Putamen (tissue), 1 donor: ENCODE data around the gene TUBB3.
"Not testable (repeated sequence)": the region's sequence is repeated elsewhere in the genome, so short reads cannot be mapped to it uniquely, and the experiment has no call there.

ENCODE experiments used
- DNase-seq: peaks from one replicate; pipeline ENCODE4 v3.0.0-alpha.2; 2016; ENCODE audit warnings: low spot score

Gene TUBB3

DNA sequence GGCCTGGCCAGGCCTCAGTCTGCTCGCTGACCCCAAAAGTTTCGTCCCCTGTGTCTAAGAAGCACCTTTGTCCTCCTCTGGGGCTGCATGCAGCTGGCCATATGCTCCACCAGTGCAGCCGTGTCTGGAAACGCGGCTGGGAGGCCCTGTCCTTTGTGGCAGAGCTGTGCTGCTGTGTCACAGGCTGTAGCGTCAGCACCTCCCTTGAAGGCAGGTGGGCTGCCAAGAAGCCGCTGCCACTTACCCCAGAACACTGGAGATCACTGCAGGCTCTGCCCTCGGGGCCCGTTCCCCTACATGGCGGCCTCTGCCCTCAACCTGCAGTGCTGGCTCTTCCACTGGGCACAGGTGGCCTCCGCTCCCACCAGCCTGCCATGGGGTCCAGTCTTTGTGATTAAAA is 20.2 kb upstream of the TUBB3 start:
- DNase-seq: no peak

- no peak for DNase-seq
Observed at GRCh38 chr16:89903908-89904515, 19.1 kb upstream of the TUBB3 start.

- no peak for DNase-seq
Observed at GRCh38 chr16:89904606-89905510, 18.3 kb upstream of the TUBB3 start.

DNA sequence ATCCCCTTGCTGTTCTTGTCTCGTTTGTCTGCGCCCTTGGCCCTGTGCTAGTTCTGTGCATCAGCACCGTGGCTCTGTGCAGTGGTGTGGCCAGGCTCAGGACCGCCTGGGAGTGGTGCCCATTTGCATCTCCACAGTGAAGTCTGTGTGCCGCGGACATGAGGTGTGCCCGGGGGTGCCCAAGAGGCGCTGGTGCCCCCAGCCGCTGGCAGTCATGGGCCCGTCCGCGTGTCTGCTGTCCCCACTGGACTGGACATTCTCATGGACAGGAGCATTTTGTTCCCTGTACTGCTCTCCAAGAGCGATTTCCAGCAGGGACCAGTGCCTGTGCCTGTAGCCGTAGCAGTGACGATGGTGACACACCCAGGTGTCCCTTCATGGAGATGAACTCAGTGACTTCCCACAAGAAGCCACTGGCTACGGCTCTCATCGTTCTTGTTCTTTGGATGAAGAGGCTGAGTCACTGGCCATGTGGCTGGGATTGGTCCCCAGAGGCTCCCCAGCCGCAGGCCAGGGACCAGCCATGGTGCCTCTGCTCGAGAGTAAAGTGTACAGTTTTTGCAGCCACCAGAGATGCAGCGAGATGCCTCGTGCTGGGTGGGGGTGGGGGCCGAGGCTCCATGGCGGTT is 17.5 kb upstream of the TUBB3 start:
- no peak for DNase-seq

- no peak for DNase-seq
Observed at GRCh38 chr16:89906140-89907025, 16.8 kb upstream of the TUBB3 start.

GRCh38 chr16:89907055-89907814 is 15.9 kb upstream of the TUBB3 start:
- no peak for DNase-seq

GRCh38 chr16:89908236-89908635 is 14.9 kb upstream of the TUBB3 start:
- DNase-seq: no peak

DNA sequence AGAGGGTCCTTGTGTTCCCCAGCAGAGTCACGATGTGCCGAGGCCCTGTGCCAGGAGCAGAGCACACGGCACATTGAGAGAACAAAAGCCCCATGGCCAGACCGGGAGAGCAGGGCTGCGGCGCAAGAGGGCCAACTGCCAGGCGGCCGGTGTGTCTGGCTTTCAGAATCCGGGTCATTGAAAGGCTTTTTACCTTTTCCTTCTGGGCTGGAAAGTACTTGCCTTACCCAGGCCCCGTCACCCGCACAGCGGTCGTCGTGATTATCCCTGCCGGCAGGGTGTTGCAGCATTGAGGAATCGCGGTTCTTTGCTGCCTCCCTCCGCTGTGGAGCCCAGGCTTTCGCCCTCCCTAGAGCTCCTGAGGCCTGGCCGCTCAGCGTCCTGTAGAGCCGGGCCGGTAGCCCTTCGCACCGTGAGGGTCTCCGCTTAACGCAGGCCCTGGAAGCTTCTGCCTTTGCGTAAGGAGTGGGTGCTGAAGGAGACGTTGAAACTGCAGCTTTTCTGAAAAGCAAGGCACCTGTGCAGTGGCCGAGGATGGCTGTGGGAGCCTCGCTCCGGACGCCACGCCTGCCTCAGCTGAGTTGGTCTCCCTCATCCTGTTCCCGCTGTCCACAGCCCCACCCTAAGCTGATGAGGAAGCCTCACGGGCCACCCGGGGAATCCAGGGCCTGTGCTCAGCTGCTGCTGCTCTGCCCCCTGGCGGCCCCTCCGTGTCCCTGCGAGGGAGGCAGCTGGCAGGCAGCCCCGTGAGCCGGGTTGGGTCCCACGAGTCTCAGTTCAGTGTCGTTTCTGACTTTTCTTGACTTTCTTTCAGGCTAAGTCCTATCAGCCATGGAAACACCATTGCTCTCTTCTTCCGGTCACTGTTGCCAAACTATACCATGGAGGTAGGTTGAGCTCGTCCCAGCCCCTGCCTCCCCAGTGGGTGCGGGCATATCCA is 13.1 kb upstream of the TUBB3 start:
- DNase-seq: peak; percentile 71

DNA sequence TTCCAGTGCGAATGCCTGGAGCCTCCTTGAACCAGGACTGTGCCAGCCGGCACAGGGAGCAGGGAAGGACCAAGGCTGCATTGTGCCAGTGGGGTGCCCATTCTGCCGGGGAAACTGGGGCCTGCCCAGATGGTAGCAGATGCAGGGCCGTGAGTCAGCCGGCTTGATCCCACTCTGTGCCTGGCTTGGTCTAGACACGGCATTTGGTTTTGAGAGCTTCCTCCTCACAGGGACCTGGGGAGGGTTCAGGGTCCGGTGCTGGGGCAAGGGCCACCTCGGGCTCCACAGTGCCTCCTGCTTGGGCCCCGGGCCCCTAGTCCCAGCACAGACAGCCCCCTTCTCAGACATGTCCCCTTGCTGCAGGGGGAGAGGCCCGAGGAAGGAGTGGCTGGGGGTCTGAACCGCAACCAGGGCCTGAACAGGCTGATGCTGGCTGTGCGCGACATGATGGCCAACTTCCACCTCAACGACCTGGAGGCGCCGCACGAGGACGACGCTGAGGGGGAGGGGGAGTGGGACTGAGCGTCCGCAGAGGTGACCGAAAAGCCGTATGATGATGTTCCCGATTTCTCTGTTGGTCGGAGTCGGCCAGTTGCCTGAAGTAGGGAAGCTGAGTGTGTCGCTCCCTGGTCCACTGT is 12.3 kb upstream of the TUBB3 start:
- no peak for DNase-seq

- DNase-seq: no peak
Observed at GRCh38 chr16:89911375-89911774, 11.8 kb upstream of the TUBB3 start.

GRCh38 chr16:89912143-89912542 is 11.0 kb upstream of the TUBB3 start:
- DNase-seq: no peak

DNA sequence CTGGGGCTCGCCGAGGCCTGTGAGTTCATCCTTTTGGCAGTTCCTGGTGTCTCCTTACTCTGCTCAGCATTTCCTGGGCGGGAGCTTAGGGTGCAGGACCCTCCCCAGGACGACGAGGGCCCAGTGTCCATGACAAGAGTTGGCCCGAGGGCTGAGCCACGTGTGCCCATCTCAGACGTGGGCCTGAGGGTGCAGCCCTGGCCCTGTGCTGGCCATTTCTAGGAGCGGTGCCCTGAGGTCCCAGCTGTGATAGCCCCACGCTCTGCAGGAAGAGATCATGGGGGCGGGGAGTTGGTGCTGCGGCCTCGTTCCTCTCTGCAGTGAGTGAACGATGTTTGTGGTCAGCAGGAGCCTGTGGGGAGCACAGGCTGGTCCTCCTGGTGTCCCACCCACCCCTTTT is 10.5 kb upstream of the TUBB3 start:
- no peak for DNase-seq

DNA sequence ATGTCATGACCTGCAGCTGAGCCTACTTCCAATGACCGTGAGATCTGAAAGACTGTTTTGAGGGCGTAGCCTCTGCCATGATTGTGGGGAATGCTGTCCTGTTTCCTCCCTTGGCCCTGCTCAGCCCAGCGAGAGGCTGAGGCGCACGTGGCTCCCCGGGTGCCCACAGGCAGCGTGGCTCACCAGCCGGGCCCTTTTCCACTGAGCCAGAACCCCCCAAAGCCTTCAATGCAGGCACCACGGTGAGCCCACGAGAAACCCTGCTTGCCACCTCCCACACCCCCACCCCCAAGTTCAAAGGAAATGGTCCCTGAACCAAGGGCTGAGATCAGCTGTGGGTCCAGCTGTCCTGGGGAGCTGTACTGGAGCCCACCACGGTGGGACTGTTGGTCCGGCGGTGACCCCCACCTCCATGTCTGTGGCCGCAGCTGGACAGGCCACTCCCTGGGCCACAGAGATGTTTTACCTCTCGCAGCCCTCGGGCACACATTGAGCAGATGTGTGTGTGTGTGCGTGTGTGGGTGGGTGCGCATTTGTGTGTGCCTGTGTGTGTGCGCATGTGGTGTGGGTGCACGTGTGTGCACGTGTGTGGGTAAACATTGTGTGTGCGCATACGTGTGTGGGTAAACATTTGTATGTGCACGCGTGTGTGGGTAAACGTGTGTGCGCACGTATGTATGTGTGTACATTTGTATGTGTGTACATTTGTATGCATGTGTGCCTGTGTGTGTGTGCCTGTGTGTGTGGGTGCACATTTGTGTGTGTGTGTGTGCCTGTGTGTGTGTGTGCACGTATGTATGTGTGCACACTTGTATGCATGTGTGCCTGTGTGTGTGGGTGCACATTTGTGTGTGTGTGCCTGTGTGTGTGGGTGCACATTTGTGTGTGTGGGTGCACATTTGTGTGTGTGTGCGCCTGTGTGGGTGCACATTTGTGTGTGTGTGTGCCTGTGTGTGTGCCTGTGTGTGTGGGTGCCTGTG is 9.4 kb upstream of the TUBB3 start:
- no peak for DNase-seq

- not testable (repeated sequence) for DNase-seq
Observed at GRCh38 chr16:89914642-89915285, 8.4 kb upstream of the TUBB3 start.

- DNase-seq: no peak
Observed at GRCh38 chr16:89915303-89916232, 7.6 kb upstream of the TUBB3 start.

DNA sequence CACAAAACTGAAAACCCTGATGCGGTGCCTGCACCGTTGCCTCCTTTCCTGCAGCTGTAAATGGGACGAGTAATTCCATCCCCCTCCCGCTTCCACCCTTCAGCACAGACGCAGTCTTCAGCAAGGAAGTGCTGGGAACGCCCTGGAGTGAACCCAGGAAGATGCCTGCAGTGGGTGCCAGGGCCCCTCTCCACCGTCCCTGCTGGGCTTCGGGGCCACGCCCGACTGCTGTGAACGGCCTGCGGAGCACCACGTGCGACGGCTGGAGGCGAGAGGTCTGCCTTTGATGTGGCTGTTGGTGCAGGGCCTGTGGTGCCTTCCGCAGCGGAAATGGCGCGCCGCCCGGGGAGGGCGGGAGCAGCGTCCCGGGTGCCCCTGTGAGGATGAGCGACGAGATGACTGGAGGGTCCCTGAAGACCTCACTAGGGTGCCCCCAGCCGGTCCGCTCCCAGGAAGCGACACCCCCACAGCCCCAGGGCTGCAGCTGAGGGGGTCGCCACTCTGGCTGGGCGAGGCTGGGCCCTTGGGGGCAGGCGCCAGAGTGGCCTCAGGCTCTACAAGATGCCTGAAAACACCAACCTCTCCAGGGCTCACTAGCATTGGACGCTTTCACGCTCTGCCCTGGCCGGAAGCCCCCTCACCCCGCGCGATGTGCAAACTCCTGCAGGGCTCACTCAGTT is 5.2 kb upstream of the TUBB3 start:
- DNase-seq: peak; percentile 59
